WTC11 (cell line): Measurements from ENCODE around the gene HPSE. TPM values are rescaled to one million over a fixed set of nuclear protein-coding genes. Genes with fewer than 3 reads are reported as not detected.

ENCODE experiments used
- ATAC-seq: fragments of 200-7000 bp; cut with Tn5 transposase; 2 replicates; pipeline ENCODE4 v1.10.0; 2021; ENCODE audit warnings: mild to moderate bottlenecking, moderate library complexity
- CTCF ChIA-PET: fragments of 300-600 bp; sonication (Branson Sonifier 250); formaldehyde crosslinking; loops from one replicate; lab custom pipeline; 2021; ENCODE audit warnings: antibody characterized with exemption; lab: Charles Lee
- POLR2A ChIA-PET: fragments of 350-600 bp; sonication (Branson Sonifier 250); formaldehyde crosslinking; loops from one replicate; lab custom pipeline; 2021; ENCODE audit warnings: antibody characterized with exemption; lab: Charles Lee
- DNase-seq: peaks from one replicate; pipeline ENCODE4 v3.0.0; 2021; ENCODE audit warnings: low spot score
- H3K27ac Mint-ChIP-seq: 2 replicates; pipeline ENCODE4 v1.8.0; 2021; ENCODE audit warnings: mixed read lengths
- H3K27me3 Mint-ChIP-seq: 2 replicates; pipeline ENCODE4 v1.8.0; 2021; ENCODE audit warnings: low read depth, mild to moderate bottlenecking, moderate library complexity, mixed read lengths
- H3K36me3 Mint-ChIP-seq: 2 replicates; pipeline ENCODE4 v1.8.0; 2021; ENCODE audit warnings: mixed read lengths
- H3K4me1 Mint-ChIP-seq: 2 replicates; pipeline ENCODE4 v1.8.0; 2022; ENCODE audit warnings: mixed read lengths
- H3K4me3 Mint-ChIP-seq: 2 replicates; pipeline ENCODE4 v1.8.0; 2021; ENCODE audit warnings: mild to moderate bottlenecking, moderate library complexity, mixed read lengths
- H3K9me3 Mint-ChIP-seq: 2 replicates; pipeline ENCODE4 v1.8.0; 2021; ENCODE audit warnings: mixed read lengths
- ATF1 ChIP-seq: sonication (generic); formaldehyde crosslinking; IDR thresholded peaks from 2 replicates; pipeline ENCODE4 v1.8.1; 2023; ENCODE audit warnings: mild to moderate bottlenecking, moderate library complexity, missing genetic modification reagents
- EMX1 ChIP-seq: fragments of 250-450 bp; sonication (Bioruptor Pico); IDR thresholded peaks from 2 replicates; pipeline ENCODE4 v1.8.0; 2021; ENCODE audit warnings: mild to moderate bottlenecking
- GABPB1 ChIP-seq: sonication (generic); formaldehyde crosslinking; IDR thresholded peaks from 2 replicates; pipeline ENCODE4 v1.8.1; 2023; ENCODE audit warnings: mild to moderate bottlenecking, missing genetic modification reagents
- HMGA2 ChIP-seq: fragments of 250-450 bp; sonication (Bioruptor Pico); IDR thresholded peaks from 2 replicates; pipeline ENCODE4 v1.4.0; 2021; ENCODE audit warnings: mild to moderate bottlenecking, moderate library complexity
- JAZF1 ChIP-seq: fragments of 250-450 bp; sonication (Bioruptor Pico); IDR thresholded peaks from 2 replicates; pipeline ENCODE4 v1.9.0; 2021; ENCODE audit warnings: moderate library complexity, mild to moderate bottlenecking, inconsistent platforms
- MXD4 ChIP-seq: fragments of 250-450 bp; sonication (Bioruptor Pico); IDR thresholded peaks from 2 replicates; pipeline ENCODE4 v1.8.0; 2021; ENCODE audit warnings: mild to moderate bottlenecking, moderate library complexity, borderline replicate concordance
- MYBL2 ChIP-seq: sonication (generic); formaldehyde crosslinking; IDR thresholded peaks from 2 replicates; pipeline ENCODE4 v1.8.1; 2023; ENCODE audit warnings: mild to moderate bottlenecking, moderate library complexity, missing genetic modification reagents
- RELA ChIP-seq: sonication (generic); formaldehyde crosslinking; IDR thresholded peaks from 2 replicates; pipeline ENCODE4 v1.8.1; 2022; ENCODE audit warnings: missing genetic modification reagents, mild to moderate bottlenecking, borderline replicate concordance
- ZBTB21 ChIP-seq: sonication (generic); formaldehyde crosslinking; IDR thresholded peaks from 2 replicates; pipeline ENCODE4 v1.8.1; 2023; ENCODE audit warnings: mild to moderate bottlenecking, missing genetic modification reagents, borderline replicate concordance
- ZNF219 ChIP-seq: sonication (generic); formaldehyde crosslinking; IDR thresholded peaks from 2 replicates; pipeline ENCODE4 v1.8.0; 2023; ENCODE audit warnings: missing genetic modification reagents, mild to moderate bottlenecking, borderline replicate concordance
- ZNF263 ChIP-seq: sonication (generic); formaldehyde crosslinking; IDR thresholded peaks from 2 replicates; pipeline ENCODE4 v1.8.1; 2022; ENCODE audit warnings: low read depth, mild to moderate bottlenecking, moderate library complexity, missing genetic modification reagents
- ZNF317 ChIP-seq: sonication (generic); formaldehyde crosslinking; IDR thresholded peaks from 2 replicates; pipeline ENCODE4 v1.8.1; 2023; ENCODE audit warnings: low read depth, mild to moderate bottlenecking, moderate library complexity, missing genetic modification reagents, borderline replicate concordance
- ZNF396 ChIP-seq: fragments of 250-450 bp; sonication (Bioruptor Pico); IDR thresholded peaks from 2 replicates; pipeline ENCODE4 v1.8.0; 2021; ENCODE audit warnings: mild to moderate bottlenecking, moderate library complexity, borderline replicate concordance
- total RNA-seq: library from RNA; stranded (reverse); gene quantifications from 3 replicates; pipeline ENCODE4 v1.2.3, GENCODE V29; 2021
- TF ChIP-seq, protein P1 (sequence below): sonication (generic); formaldehyde crosslinking; IDR thresholded peaks from 2 replicates; pipeline ENCODE4 v1.8.1; 2023; ENCODE audit warnings: mild to moderate bottlenecking, missing genetic modification reagents
- TF ChIP-seq, protein P2 (sequence below): sonication (generic); formaldehyde crosslinking; IDR thresholded peaks from 2 replicates; pipeline ENCODE4 v1.8.0; 2022; ENCODE audit warnings: mild to moderate bottlenecking, missing genetic modification reagents
- TF ChIP-seq, protein P3 (sequence below): fragments of 250-450 bp; sonication (Bioruptor Pico); IDR thresholded peaks from 2 replicates; pipeline ENCODE4 v1.9.0; 2021; ENCODE audit warnings: mild to moderate bottlenecking
- TF ChIP-seq, protein P4 (sequence below): sonication (generic); formaldehyde crosslinking; IDR thresholded peaks from 2 replicates; pipeline ENCODE4 v1.8.1; 2023; ENCODE audit warnings: mild to moderate bottlenecking, missing genetic modification reagents, moderate library complexity
- TF ChIP-seq, protein P5 (sequence below): sonication (generic); formaldehyde crosslinking; conservative IDR thresholded peaks from 2 replicates; pipeline ENCODE4 v1.8.1; 2022; ENCODE audit warnings: mild to moderate bottlenecking, missing genetic modification reagents
- TF ChIP-seq, protein P6 (sequence below): sonication (generic); formaldehyde crosslinking; IDR thresholded peaks from 2 replicates; pipeline ENCODE4 v1.8.1; 2023; ENCODE audit warnings: mild to moderate bottlenecking, missing genetic modification reagents, moderate library complexity
- TF ChIP-seq, protein P7 (sequence below): sonication (generic); formaldehyde crosslinking; IDR thresholded peaks from 2 replicates; pipeline ENCODE4 v1.8.1; 2022; ENCODE audit warnings: low read depth, mild to moderate bottlenecking, moderate library complexity, missing genetic modification reagents, borderline replicate concordance
- TF ChIP-seq, protein P8 (sequence below): sonication (generic); formaldehyde crosslinking; IDR thresholded peaks from 2 replicates; pipeline ENCODE4 v1.8.0; 2023; ENCODE audit warnings: missing genetic modification reagents

HPSE gene
- total RNA-seq, 1 experiment from 2014 or later: 3.0 TPM

DNA sequence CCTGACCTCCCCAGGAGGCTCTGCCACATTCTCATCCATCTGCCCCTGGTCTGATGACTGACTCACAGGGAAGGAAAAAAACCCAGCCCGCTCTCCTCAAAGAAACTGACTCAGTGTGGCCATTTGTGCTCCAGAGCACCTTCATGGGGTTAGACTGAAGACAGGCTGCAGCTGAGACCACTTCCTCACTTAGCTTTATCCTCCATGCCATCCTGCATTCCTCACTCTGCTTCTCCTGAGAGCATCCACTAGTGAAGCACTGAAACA is 35.9 kb upstream of the HPSE start:
- TF ChIP-seq, protein P1, sequence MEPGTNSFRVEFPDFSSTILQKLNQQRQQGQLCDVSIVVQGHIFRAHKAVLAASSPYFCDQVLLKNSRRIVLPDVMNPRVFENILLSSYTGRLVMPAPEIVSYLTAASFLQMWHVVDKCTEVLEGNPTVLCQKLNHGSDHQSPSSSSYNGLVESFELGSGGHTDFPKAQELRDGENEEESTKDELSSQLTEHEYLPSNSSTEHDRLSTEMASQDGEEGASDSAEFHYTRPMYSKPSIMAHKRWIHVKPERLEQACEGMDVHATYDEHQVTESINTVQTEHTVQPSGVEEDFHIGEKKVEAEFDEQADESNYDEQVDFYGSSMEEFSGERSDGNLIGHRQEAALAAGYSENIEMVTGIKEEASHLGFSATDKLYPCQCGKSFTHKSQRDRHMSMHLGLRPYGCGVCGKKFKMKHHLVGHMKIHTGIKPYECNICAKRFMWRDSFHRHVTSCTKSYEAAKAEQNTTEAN (CRISPR knock-in tag): no peak
- TF ChIP-seq HMGA2 (CRISPR knock-in tag) (no peak), EMX1 (CRISPR knock-in tag) (no peak), JAZF1 (CRISPR knock-in tag) (no peak), ATF1 (CRISPR knock-in tag) (no peak), RELA (no peak), ZNF396 (CRISPR knock-in tag) (no peak), ZNF219 (no peak), MYBL2 (CRISPR knock-in tag) (no peak)
- TF ChIP-seq, protein P2, sequence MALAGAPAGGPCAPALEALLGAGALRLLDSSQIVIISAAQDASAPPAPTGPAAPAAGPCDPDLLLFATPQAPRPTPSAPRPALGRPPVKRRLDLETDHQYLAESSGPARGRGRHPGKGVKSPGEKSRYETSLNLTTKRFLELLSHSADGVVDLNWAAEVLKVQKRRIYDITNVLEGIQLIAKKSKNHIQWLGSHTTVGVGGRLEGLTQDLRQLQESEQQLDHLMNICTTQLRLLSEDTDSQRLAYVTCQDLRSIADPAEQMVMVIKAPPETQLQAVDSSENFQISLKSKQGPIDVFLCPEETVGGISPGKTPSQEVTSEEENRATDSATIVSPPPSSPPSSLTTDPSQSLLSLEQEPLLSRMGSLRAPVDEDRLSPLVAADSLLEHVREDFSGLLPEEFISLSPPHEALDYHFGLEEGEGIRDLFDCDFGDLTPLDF: no peak
- TF ChIP-seq, protein P3, sequence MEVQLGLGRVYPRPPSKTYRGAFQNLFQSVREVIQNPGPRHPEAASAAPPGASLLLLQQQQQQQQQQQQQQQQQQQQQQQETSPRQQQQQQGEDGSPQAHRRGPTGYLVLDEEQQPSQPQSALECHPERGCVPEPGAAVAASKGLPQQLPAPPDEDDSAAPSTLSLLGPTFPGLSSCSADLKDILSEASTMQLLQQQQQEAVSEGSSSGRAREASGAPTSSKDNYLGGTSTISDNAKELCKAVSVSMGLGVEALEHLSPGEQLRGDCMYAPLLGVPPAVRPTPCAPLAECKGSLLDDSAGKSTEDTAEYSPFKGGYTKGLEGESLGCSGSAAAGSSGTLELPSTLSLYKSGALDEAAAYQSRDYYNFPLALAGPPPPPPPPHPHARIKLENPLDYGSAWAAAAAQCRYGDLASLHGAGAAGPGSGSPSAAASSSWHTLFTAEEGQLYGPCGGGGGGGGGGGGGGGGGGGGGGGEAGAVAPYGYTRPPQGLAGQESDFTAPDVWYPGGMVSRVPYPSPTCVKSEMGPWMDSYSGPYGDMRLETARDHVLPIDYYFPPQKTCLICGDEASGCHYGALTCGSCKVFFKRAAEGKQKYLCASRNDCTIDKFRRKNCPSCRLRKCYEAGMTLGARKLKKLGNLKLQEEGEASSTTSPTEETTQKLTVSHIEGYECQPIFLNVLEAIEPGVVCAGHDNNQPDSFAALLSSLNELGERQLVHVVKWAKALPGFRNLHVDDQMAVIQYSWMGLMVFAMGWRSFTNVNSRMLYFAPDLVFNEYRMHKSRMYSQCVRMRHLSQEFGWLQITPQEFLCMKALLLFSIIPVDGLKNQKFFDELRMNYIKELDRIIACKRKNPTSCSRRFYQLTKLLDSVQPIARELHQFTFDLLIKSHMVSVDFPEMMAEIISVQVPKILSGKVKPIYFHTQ: no peak
- peaks cover 3% of the 10 kb centered on the region; the same call in 1 of the 2 replicates for H3K27me3 Mint-ChIP-seq
- H3K4me1 Mint-ChIP-seq: no peaks in the 10 kb centered on the region
- H3K9me3 Mint-ChIP-seq: peaks cover 6% of the 10 kb centered on the region; the same call in 1 of the 2 replicates
- DNase-seq: no peak
- POLR2A ChIA-PET: no interaction called here
- ATAC-seq: no peak
- CTCF ChIA-PET: no interaction called here
- no peaks in the 10 kb centered on the region for H3K36me3 Mint-ChIP-seq
- H3K4me3 Mint-ChIP-seq: no peak overlapping the region
- no peak overlapping the region for H3K27ac Mint-ChIP-seq

DNA sequence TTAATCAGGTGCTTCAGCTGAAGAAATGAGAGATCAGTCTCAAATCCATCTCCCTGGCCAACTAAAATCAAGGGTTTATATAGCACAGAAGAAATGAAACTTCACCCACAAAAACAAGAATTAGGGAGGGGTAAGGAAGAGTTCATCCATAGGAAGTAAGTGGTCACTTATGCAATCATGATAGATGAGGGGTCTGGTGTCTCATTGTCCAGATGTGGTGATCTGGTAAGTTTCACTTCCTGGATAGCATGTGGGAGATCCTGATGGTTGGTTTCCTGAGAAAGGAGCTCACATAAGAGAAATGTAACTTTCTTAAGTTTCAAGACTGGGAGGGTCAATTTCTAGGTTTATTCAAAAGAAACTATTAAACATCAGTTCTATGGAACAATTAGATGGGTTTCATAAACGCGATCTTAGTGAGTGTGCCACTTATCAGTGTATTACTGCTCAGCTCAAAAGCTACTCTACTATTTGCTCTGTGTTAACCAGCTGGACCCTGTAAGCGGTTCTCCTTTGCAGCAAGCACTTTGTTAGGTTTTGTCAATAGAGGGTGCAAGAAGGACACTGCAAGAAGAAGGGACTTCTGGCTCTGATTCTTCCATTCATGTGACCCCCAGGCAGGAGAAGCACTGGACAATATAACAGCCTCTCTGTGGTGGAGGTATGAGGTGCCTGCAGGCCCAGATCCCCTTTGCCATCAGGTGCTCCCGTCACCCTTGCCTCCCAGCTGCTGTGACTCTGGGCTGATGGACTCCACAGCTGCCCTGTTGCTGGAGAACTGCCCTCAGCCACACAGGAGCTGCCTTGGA is 35.4 kb upstream of the HPSE start:
- no peaks in the 10 kb centered on the region for H3K4me1 Mint-ChIP-seq
- no peak for ATAC-seq
- peaks cover 3% of the 10 kb centered on the region; the same call in 1 of the 2 replicates for H3K27me3 Mint-ChIP-seq
- DNase-seq: no peak
- ChIA-PET CTCF (no interaction called here), POLR2A (no interaction called here)
- no peak overlapping the region for H3K4me3 Mint-ChIP-seq
- no peak overlapping the region for H3K27ac Mint-ChIP-seq
- peaks cover 6% of the 10 kb centered on the region; the same call in 1 of the 2 replicates for H3K9me3 Mint-ChIP-seq
- TF ChIP-seq EMX1 (CRISPR knock-in tag) (no peak), MXD4 (CRISPR knock-in tag) (no peak), ZNF317 (no peak)
- TF ChIP-seq, protein P4, sequence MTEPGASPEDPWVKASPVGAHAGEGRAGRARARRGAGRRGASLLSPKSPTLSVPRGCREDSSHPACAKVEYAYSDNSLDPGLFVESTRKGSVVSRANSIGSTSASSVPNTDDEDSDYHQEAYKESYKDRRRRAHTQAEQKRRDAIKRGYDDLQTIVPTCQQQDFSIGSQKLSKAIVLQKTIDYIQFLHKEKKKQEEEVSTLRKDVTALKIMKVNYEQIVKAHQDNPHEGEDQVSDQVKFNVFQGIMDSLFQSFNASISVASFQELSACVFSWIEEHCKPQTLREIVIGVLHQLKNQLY: no peak
- TF ChIP-seq, all 79 proteins: peak for 0
- no peaks in the 10 kb centered on the region for H3K36me3 Mint-ChIP-seq

DNA sequence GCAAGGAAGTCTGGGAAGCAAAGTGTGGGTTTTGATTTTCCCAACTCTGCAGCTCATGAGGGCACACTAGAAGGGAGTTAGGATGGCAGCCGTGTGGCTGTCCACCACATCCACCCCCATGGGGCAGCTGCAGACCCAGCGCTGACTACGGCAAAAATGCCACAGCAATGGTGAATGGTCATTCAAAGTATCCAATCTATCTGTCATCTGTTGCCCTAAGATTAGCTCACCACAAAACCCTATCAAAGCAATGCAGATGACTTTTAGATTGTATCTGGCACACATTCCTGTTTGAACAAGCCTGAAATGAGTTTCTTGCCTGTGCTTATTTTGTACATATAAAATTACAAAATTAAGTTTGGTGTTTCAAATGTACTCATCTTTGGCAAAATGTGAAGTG is 29.7 kb upstream of the HPSE start:
- no peaks in the 10 kb centered on the region for H3K36me3 Mint-ChIP-seq
- DNase-seq: no peak
- H3K27ac Mint-ChIP-seq: no peak overlapping the region
- no peaks in the 10 kb centered on the region for H3K9me3 Mint-ChIP-seq
- POLR2A ChIA-PET: no interaction called here
- H3K4me3 Mint-ChIP-seq: no peak overlapping the region
- H3K4me1 Mint-ChIP-seq: peaks cover 18% of the 10 kb centered on the region
- CTCF ChIA-PET: no interaction called here
- no peaks in the 10 kb centered on the region for H3K27me3 Mint-ChIP-seq
- ATAC-seq: no peak
- TF ChIP-seq, protein P5, sequence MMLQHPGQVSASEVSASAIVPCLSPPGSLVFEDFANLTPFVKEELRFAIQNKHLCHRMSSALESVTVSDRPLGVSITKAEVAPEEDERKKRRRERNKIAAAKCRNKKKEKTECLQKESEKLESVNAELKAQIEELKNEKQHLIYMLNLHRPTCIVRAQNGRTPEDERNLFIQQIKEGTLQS: no peak
- TF ChIP-seq, protein P2: no peak
- TF ChIP-seq, protein P6, sequence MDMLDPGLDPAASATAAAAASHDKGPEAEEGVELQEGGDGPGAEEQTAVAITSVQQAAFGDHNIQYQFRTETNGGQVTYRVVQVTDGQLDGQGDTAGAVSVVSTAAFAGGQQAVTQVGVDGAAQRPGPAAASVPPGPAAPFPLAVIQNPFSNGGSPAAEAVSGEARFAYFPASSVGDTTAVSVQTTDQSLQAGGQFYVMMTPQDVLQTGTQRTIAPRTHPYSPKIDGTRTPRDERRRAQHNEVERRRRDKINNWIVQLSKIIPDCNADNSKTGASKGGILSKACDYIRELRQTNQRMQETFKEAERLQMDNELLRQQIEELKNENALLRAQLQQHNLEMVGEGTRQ (CRISPR knock-in tag): no peak
- TF ChIP-seq HMGA2 (CRISPR knock-in tag) (no peak), GABPB1 (CRISPR knock-in tag) (no peak), ZBTB21 (CRISPR knock-in tag) (no peak), ZNF263 (CRISPR knock-in tag) (no peak), ZNF317 (no peak)
- TF ChIP-seq, protein P7, sequence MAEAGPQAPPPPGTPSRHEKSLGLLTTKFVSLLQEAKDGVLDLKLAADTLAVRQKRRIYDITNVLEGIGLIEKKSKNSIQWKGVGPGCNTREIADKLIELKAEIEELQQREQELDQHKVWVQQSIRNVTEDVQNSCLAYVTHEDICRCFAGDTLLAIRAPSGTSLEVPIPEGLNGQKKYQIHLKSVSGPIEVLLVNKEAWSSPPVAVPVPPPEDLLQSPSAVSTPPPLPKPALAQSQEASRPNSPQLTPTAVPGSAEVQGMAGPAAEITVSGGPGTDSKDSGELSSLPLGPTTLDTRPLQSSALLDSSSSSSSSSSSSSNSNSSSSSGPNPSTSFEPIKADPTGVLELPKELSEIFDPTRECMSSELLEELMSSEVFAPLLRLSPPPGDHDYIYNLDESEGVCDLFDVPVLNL (CRISPR knock-in tag): no peak
- TF ChIP-seq, protein P8, sequence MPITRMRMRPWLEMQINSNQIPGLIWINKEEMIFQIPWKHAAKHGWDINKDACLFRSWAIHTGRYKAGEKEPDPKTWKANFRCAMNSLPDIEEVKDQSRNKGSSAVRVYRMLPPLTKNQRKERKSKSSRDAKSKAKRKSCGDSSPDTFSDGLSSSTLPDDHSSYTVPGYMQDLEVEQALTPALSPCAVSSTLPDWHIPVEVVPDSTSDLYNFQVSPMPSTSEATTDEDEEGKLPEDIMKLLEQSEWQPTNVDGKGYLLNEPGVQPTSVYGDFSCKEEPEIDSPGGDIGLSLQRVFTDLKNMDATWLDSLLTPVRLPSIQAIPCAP (CRISPR knock-in tag): no peak
